ENCODE measurements around the gene BCR.

BCR gene

DNA sequence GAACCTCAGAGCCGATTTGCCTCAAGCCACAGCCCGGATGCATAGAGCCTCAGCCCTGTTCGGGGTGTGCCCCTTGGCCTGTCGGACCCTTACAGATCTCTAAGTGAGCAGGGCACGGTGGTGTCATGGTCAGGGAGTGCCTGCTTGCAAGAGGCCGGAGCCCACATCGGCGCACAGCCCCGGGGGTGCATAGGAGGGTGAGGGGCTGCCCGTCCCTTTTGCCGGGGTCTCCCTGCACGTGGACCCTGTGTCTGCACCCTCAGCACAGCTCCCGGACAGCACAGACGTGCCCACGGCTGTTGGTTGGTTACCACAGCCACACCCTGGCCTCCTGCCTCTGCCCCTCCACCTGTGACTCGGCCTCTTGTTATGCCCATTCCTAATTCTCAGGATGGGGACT lies 28.5 kb upstream of the BCR start:
- no peak for FAIRE-seq

DNA sequence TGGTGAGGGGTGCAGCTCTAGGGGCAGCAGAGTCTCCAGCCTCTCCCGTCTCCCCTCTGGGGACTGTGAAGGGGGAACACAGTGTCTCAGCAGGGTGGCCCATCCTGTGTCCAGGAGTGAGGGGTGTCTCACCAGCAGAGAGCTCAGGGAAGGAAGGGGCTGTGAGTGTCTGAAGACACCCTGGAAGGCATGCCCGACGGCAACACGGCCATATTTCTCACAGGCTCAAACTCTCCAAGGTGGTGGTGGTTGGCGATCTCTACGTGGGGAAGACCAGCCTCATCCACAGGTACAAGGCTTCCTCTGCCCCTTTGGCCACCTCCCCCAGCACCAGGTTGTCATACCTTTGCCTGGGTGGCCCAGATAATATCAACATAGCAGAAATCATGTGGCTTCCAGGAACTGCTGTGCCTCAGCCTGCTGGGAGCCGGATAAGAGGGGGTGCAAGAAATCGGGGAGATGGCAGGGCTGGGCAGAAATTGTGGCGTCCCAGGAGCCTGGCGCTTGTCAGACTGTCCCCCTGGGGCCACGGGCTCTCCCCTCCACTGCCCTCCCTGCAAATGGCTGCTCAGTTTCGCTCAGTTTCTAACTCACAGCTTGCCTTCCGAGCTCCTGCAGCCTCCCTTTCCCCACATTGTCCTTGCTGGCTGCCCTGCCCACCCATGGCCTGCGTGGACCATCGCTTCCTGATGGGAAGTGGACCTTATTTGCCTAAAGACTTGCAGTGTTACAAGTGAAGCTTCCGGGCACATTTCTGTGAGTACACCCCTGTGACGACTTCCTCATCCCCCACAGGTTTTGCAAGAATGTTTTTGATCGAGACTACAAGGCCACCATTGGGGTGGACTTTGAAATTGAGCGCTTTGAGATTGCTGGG lies 27.8 kb upstream of the BCR start:
- no peak for FAIRE-seq

DNA sequence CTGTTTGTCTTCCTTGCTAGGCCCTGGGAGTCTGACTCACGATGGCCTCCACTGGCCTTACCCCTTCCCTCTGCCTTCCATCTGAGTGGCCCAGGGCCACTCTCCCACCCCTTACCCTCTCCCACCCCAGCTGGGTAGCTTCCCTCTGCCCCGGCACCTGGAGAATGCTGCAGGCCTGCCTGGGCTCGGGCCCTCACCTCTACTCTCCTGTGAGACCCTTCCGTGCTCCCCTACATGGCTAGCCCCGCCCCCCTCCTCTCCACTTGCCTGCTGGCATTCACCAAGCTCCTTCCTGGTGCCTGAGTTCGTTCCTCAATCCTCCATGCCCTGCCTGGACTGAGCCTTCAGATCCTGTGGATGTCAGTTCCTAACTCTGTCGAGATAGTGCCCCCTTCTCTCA lies 26.3 kb upstream of the BCR start:
- no peak for FAIRE-seq

GRCh38 chr22:23154461-23154860 lies 25.8 kb upstream of the BCR start:
- no peak for FAIRE-seq

- no peak for FAIRE-seq
Measured at GRCh38 chr22:23155143-23155542, 25.2 kb upstream of the BCR start.

DNA sequence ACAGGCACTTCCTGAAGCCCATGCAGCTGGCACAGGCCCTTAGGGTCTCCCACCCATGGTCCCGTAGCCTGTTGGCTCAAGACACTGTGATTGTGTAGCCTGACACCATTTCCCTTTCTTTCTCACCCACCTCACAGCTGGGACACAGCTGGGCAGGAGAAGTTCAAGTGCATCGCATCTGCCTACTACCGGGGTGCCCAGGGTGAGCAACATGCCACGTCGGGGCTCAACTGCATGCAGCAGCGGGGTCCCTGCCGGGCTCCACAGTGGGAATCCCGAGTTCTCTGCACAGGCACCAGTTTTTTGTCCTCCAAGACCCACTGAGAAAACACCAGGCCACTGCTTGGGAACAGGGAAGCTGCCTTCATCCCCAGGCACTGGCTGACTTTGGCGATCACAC lies 24.5 kb upstream of the BCR start:
- no peak for FAIRE-seq

- FAIRE-seq, result no peak
Measured at GRCh38 chr22:23156286-23156685, 24.0 kb upstream of the BCR start.

DNA sequence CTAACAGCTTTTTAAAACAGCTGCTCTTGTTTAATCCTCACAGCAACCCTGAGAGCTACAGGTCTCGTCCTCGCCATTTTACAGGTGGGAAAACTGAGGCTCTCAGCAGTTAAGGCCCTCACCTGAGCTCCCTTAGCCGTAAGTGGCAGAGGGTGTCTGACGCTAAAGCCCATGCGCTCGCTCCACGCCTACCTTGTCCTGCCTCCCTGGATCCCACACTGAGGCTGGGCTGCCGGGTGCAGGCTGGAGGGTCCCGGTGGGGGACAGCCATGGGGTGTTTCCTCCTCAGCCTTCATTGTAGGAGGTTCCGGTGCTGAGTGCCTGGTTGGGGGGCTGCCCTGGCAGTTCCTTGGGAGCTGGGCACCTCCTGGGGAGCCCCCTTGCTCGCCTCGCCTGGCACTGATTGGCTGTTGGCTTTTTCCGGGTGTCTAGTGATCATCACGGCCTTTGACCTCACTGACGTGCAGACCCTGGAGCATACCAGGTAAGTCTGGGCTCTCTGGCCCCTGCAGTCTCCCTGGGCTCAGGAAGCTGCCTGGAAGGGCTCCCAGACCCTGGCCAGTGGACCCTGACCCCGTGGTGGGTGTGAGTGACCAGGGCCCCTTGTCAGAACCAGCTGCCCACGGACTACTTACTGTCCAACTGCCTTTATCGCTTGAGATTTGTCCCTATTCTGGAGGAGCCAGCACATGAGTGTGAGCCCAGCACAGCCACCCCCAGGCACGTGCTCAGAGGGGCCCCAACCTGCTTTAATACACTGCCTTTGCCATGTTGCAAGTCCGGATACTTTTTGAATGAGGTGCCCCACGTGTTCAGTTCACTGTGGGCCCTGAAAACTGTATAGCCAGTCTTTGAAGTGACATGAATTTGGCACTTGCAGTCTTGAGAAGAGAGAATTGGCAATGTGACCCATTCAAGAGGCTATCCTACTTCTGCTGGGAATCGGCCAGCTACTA lies 22.5 kb upstream of the BCR start:
- FAIRE-seq, result no peak

GRCh38 chr22:23158516-23159290 lies 21.6 kb upstream of the BCR start:
- no peak for FAIRE-seq

GRCh38 chr22:23159291-23159630 lies 21.0 kb upstream of the BCR start:
- no peak for FAIRE-seq

- FAIRE-seq, result no peak
Measured at GRCh38 chr22:23161029-23161428, 19.3 kb upstream of the BCR start.

- no peak for FAIRE-seq
Measured at GRCh38 chr22:23161574-23161973, 18.7 kb upstream of the BCR start.

GRCh38 chr22:23163665-23164064 lies 16.6 kb upstream of the BCR start:
- FAIRE-seq, result no peak

- FAIRE-seq, result no peak
Measured at GRCh38 chr22:23164091-23164490, 16.2 kb upstream of the BCR start.

DNA sequence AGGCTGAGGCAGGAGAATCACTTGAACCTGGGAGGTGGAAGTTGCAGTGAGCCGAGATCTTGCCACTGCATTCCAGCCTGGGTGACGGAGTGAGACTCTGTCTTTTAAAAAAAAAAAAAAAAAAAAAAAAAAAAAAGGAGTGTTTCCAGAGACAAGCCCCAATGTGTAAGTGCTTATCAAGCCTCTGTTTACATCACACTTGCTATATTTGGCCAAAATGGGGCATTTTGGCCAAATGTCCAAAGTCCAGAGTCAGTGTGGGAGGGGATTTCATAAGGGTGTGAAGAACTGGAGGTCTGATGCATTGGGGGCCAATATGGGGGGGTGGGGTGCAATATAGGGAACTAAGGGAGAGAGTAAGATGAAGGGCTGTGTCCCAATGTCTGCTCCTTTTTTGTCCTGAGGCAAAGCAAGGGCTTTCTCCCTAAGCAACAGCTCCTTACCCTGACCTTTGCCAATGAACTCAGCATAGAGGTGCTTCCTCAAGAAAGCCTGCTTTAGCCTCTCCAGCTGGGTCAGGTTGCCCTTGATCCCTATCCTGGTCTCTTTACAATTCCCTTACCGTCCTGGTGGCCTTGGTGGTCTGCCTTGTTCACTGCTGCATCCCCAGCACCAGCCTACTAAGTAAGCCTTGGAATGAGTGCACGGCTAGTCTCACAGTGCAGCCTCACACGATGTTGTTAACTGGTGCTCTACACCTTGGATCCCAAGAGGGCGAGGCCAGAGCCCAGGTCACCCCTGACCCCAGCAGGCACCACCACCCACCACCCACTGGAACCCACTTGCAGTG lies 14.1 kb upstream of the BCR start:
- FAIRE-seq, result no peak

- FAIRE-seq, result no peak
Measured at GRCh38 chr22:23166841-23167616, 13.3 kb upstream of the BCR start.

DNA sequence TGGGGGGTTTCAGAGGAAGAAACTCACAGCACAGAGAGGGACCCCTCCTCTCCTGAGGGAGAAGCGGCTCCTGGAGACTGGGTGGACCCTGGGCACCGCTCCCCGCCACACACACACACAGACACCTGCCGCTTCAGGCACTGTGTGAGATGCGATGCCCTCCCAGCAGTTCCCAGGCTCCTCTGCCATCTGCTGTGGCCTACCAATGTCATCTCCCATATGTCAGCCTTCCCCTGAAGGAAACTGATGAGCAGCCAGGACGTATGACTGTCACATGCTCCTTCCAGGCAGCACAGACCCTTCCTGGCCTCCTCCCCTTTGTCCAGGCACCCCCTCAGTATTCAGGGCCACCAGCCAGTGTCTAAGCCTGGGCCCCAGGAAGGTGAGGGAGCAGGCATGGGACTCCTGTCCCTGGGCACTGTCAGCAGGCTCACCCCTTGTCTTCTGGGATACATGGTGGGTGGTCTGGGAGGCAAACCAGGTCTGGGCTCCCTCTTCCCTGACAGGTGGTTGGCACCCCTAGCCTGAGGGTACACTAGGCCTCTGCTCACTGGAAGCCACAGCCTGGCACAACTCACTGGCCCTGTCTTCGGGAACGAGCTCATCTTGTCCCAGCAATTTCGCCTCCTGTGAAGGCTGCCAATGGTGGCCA lies 11.8 kb upstream of the BCR start:
- no peak for FAIRE-seq

GRCh38 chr22:23169043-23169406 lies 11.3 kb upstream of the BCR start:
- FAIRE-seq, result no peak

DNA sequence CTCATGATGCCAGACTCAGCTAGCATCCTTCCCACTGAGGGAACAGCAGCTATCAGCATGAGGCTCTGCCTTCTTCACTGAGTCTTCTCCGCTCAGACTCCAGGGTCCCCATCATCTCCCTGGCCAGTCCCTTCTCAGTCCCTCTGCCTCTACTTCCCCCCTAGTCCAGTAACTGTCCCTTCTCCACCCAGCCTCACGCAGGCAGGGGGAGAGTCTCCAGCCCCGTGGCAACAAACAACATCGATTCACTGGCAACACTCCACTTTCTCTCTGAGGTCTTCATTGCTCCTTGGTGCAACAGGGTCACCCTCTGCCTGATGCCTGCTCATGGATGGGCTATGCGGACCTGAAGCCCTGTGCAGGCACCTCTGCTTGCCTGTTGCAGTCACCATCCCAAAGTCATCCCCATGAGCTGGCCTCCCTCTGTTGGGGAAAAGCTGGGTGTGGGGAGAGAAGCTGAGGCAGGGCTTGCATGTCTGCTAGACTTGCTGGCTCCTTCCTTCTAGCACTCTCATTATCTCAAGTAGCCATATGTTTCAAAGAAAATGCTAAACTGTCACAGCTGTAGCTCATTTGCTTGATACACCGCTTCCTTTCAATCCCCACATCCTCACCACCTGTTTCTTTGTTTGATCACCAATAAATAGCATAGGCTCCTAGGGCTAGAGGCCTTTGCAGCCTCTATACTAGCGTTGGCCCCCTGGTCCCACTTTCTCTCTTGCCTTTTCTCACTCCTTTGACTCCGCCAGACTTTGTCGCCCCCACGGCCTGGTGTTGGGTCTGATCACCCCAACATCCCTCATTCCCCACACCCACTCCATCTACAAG lies 4.3 kb upstream of the BCR start:
- no peak for FAIRE-seq

DNA sequence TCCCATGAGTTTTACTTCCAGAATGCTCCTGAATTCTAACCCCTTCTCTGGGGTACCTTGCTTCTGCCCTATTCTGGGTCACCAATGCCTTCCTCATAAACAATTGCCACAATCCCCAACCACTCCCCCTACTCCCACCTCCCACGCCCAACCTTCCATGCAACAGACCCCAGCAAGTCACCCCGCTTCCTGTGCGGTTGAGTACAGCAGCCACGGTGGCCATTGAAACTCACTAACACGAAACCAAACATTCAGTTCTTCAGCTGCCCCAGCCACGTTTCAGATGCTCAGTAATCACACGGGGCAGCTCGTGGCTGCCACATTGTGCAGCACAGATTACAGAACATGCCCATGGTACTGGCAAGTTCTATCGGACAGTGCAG lies 3.7 kb upstream of the BCR start:
- no peak for FAIRE-seq
